ENCODE data around the gene GNLY. TPM values are rescaled to one million over a fixed set of nuclear protein-coding genes. Genes with fewer than 3 reads are reported as not detected.

GNLY gene
- total RNA-seq (2014; rRNA removed) (not detected in 2 replicates), Bru-seq, nascent RNA (percentile 12 among the genes with signal in this experiment), BruChase-seq, experiment 1, labeled RNA remaining after a 6-hour chase (percentile 31 among the genes with signal in this experiment), BruChase-seq, experiment 2, labeled RNA remaining after a 2-hour chase (percentile 30 among the genes with signal in this experiment)
- long read RNA-seq = 0 reads

- Histone ChIP-seq H3K36me3 (ENCODE audit: low read depth, low read length) (no peaks in the 10 kb centered on the region), H3K4me1 (ENCODE audit: insufficient read depth, low read length) (no peaks in the 10 kb centered on the region), H2AFZ (ENCODE audit: low read length) (no peak within 1 kb of the TSS), H3K9me2 (replicated peaks; ENCODE audit: low read length) (no peaks in the 10 kb centered on the region), H3K27me3 (ENCODE audit: low read length) (no peaks in the 10 kb centered on the region), H3K27ac (ENCODE audit: low read length) (no peak within 1 kb of the TSS), H3K79me2 (ENCODE audit: low read length) (no peaks in the 10 kb centered on the region), H3K9ac (ENCODE audit: low read length) (no peak within 1 kb of the TSS), H3K9me3 (ENCODE audit: low read length) (no peaks in the 10 kb centered on the region), H4K20me1 (ENCODE audit: low read length) (no peaks in the 10 kb centered on the region), H3F3A (ENCODE audit: low read length, unreplicated experiment) (no peaks in the 10 kb centered on the region), H3K4me3 (ENCODE audit: low read length) (no peak within 1 kb of the TSS), H3K4me2 (ENCODE audit: low read length) (no peak within 1 kb of the TSS)
- DNase-seq (no peak), ATAC-seq (no peak)
- no TSS peak for BruUV-seq (replicated peaks)
- ChIA-PET POLR2A (ENCODE audit: unreplicated experiment) (no interaction called here), CTCF (no interaction called here)
- TF ChIP-seq EZH2 (IDR thresholded peaks at IDR 0.05; ENCODE audit: low read length, unreplicated experiment) (no peak), CTCF (conservative IDR thresholded peaks at IDR 0.05; ENCODE audit: low read depth, low read length) (no peak), EZH2phosphoT487 (IDR thresholded peaks at IDR 0.05; ENCODE audit: borderline replicate concordance, low read length) (no peak)
- intact Hi-C loops (cut with micrococcal nuclease) = no loop called here
These were observed at the start of gene GNLY for GRCh38 chr2:85694052-85695025. TSS of gene GNLY (plus strand) at chr2:85694358. CDS start at chr2:85694419, 61 bp downstream.

DNA sequence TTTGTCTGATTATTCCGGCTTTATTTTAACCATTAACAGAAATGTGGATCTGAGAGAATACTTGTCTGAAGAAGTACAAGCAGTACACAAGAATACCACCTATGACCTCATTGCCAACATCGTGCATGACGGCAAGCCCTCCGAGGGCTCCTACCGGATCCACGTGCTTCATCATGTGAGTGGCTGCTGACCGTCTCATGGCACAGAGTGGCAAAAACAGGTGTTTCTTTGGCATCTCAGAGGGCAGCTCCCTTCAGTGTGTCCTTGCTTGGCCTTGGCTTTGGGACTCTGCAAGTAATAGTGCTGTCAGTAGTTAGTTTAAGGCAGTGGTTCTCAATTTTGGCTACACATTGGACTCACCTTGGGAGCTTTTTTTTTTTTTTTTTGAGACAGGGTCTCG, 49.2 kb upstream of the GNLY start:
- CTCF ChIA-PET = no interaction called here
- no TSS peak for BruUV-seq (replicated peaks)
- intact Hi-C loops (cut with micrococcal nuclease) = loop anchor here (10.0 kb wide), 1 partner anchor 170 kb away; no protein-coding TSS in a partner anchor
- Histone ChIP-seq H3K79me2 (ENCODE audit: low read length) (no peaks in the 10 kb centered on the region), H3K36me3 (ENCODE audit: low read depth, low read length) (peaks cover 81% of the 10 kb centered on the region), H3K27ac (ENCODE audit: low read length) (no peak overlapping the region), H3K4me2 (ENCODE audit: low read length) (no peak overlapping the region), H3K9me3 (ENCODE audit: low read length) (no peaks in the 10 kb centered on the region), H3K9ac (ENCODE audit: low read length) (no peak overlapping the region), H3F3A (ENCODE audit: low read length, unreplicated experiment) (peaks cover 3% of the 10 kb centered on the region), H3K9me2 (replicated peaks; ENCODE audit: low read length) (no peaks in the 10 kb centered on the region), H3K4me3 (ENCODE audit: low read length) (no peak overlapping the region), H4K20me1 (ENCODE audit: low read length) (no peaks in the 10 kb centered on the region; the same call in 1 of the 2 replicates), H3K4me1 (ENCODE audit: insufficient read depth, low read length) (peaks cover 23% of the 10 kb centered on the region), H3K27me3 (ENCODE audit: low read length) (no peaks in the 10 kb centered on the region), H2AFZ (ENCODE audit: low read length) (no peak overlapping the region)
- ATAC-seq (no peak), DNase-seq (no peak)
- POLR2A ChIA-PET (ENCODE audit: unreplicated experiment) = no interaction called here
- TF ChIP-seq EZH2phosphoT487 (IDR thresholded peaks at IDR 0.05; ENCODE audit: borderline replicate concordance, low read length) = no peak
- TF ChIP-seq EZH2 (IDR thresholded peaks at IDR 0.05; ENCODE audit: low read length, unreplicated experiment) = no peak
- no peak for TF ChIP-seq CTCF (conservative IDR thresholded peaks at IDR 0.05; ENCODE audit: low read depth, low read length)

All from PC-3 (cell line).